Measurements from ENCODE around the gene PDZD2. TPM values are rescaled to one million over a fixed set of nuclear protein-coding genes. Genes with fewer than 3 reads are reported as not detected.

Gene PDZD2
- total RNA-seq, 4 donors from 2014 or later, result 13.7 to 26.7 (median 24.1) TPM

DNA sequence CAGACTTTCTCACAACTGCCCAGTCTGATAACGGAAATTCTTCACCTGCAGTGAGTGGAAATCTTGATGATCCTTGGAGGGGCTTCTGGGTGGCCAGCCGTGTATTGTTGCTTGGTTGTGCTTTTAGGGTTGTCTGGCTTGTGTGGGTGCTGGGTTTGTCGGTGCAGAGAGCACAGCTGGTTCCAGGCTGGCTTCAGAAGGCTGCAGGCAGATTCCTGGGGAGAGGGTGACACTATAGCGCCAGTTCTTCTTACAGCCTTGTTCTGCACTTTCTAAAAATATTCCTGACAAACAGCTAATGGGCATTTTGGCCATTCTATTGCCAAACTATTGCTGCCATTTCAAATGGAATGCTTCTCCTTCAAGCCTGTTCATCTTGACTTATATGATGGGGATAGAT, 99.3 kb downstream of the PDZD2 start:
- WGBS, 2 donors, result 67 to 85% methylated on average over 3 to 4 of the region's 4 CpGs
- intact Hi-C loops (cut with DNase I), result no loop called here
- peaks cover 0 to 10% (median 0%) of the 10 kb centered on the region in 3 donors for H3K4me1 ChIP-seq
- H3K9me3 ChIP-seq, result no peaks in the 10 kb centered on the region
- no peak overlapping the region for H3K27ac ChIP-seq
- H3K27me3 ChIP-seq, result no peaks in the 10 kb centered on the region
- DNase-seq, result no peak
- H3K36me3 ChIP-seq, result no peaks in the 10 kb centered on the region
- no peak for TF ChIP-seq POLR2A (IDR thresholded peaks at IDR 0.05)
- TF ChIP-seq, protein P1, sequence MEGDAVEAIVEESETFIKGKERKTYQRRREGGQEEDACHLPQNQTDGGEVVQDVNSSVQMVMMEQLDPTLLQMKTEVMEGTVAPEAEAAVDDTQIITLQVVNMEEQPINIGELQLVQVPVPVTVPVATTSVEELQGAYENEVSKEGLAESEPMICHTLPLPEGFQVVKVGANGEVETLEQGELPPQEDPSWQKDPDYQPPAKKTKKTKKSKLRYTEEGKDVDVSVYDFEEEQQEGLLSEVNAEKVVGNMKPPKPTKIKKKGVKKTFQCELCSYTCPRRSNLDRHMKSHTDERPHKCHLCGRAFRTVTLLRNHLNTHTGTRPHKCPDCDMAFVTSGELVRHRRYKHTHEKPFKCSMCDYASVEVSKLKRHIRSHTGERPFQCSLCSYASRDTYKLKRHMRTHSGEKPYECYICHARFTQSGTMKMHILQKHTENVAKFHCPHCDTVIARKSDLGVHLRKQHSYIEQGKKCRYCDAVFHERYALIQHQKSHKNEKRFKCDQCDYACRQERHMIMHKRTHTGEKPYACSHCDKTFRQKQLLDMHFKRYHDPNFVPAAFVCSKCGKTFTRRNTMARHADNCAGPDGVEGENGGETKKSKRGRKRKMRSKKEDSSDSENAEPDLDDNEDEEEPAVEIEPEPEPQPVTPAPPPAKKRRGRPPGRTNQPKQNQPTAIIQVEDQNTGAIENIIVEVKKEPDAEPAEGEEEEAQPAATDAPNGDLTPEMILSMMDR (IDR thresholded peaks at IDR 0.05), result no peak
- no peak overlapping the region for H3K4me3 ChIP-seq

DNA sequence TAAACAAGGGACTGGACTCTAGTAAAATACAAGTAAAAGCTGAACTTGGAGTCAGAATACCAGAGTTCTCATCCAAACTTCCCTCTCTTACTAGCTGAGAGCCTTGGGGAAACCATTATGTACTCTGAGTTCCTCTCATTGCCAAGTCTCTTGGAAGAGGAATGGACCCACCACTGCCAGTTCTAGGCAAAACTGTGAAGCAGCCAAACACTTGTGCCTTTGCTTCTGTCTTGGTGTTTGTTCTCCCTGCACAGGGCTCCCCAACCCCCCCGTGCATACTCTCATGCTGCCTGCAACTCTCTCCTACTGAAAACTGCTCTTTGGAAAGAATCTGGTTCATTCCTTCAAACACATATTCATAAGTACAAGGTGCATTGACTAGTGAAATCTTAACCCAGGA, 102.6 kb downstream of the PDZD2 start:
- DNase-seq, result no peak
- intact Hi-C loops (cut with DNase I), result no loop called here
- Histone ChIP-seq H3K4me3 (no peak overlapping the region), H3K36me3 (no peaks in the 10 kb centered on the region), H3K27me3 (no peaks in the 10 kb centered on the region), H3K4me1 (peaks cover 0 to 16% (median 0%) of the 10 kb centered on the region in 3 donors), H3K9me3 (no peaks in the 10 kb centered on the region), H3K27ac (no peak overlapping the region)
- WGBS, 2 donors, result 27 to 54% methylated on average over 1 of the region's 1 CpG
- TF ChIP-seq POLR2A (IDR thresholded peaks at IDR 0.05), result no peak
- TF ChIP-seq, protein P1 (IDR thresholded peaks at IDR 0.05), result no peak

DNA sequence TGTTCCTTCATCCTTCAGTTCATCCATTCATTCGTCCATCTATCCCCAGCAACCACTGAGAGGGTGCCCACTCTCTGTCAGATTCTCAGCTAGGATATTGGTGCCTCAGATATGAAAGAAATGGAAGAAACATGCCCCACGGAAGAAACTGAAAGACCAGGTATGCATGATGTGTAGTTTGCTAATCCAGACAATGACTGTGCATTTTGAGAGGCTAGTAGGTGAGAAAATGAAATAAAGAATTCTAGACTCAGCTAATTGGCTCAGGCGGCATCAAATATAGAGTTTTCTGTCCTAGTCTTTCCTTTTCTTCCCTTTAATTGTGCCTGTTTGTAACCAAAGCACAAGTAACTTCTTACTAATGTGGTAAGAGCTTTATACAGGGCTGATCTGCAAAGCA, 104.7 kb downstream of the PDZD2 start:
- Histone ChIP-seq H3K36me3 (no peaks in the 10 kb centered on the region), H3K27ac (peak overlapping the region in 1 of 4 donors; percentile 33), H3K4me1 (peaks cover 0 to 16% (median 0%) of the 10 kb centered on the region in 3 donors), H3K4me3 (no peak overlapping the region), H3K27me3 (no peaks in the 10 kb centered on the region), H3K9me3 (no peaks in the 10 kb centered on the region)
- 76 to 83% methylated on average over 3 of the region's 3 CpGs for WGBS, 2 donors
- no peak for DNase-seq
- intact Hi-C loops (cut with DNase I), result no loop called here
- TF ChIP-seq, protein P1 (IDR thresholded peaks at IDR 0.05), result no peak
- no peak for TF ChIP-seq POLR2A (IDR thresholded peaks at IDR 0.05)

DNA sequence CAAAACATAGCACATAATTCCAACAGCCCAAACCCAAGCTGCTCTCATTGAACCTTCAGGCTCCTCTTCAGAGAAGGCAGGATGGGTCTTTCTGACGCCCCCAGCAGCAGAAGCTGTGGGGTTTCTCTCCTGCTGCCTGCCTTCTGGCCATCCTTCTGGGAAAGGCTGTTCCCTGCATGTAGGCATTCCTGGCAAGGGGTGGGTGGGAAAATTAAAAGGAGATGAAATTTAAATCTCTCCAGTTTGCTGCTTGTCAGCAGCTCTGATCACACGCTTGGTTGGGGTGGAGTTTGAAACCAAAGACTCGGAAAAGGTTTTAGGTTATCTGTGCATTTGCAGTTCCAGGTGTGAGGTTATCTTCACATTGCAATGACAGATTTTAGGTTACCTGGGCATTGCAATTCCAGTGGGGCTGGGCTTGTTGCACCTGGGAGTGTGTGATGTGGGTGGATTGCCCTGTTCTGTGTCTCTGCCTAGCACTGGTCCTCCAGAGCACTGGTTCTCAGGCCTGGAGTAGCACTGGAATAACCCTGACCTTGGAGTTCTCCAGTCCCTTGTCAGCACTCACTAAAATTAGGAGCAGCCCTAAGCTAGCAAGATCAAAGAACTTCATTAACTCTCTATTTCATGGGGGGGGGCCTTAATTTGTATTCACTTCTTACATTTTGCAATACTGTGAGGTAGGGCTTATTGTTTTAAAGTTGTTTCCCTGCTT, 109.7 kb downstream of the PDZD2 start:
- WGBS, 2 donors, result 65 to 88% methylated on average over 3 of the region's 3 CpGs
- DNase-seq, result no peak
- no peak overlapping the region for H3K27ac ChIP-seq
- no peaks in the 10 kb centered on the region for H3K9me3 ChIP-seq
- H3K27me3 ChIP-seq, result no peaks in the 10 kb centered on the region
- TF ChIP-seq POLR2A (IDR thresholded peaks at IDR 0.05), result no peak
- TF ChIP-seq, protein P1 (IDR thresholded peaks at IDR 0.05), result no peak
- no peak overlapping the region for H3K4me3 ChIP-seq
- H3K36me3 ChIP-seq, result no peaks in the 10 kb centered on the region
- intact Hi-C loops (cut with DNase I), result no loop called here
- peaks cover 0 to 2% (median 0%) of the 10 kb centered on the region in 3 donors for H3K4me1 ChIP-seq

DNA sequence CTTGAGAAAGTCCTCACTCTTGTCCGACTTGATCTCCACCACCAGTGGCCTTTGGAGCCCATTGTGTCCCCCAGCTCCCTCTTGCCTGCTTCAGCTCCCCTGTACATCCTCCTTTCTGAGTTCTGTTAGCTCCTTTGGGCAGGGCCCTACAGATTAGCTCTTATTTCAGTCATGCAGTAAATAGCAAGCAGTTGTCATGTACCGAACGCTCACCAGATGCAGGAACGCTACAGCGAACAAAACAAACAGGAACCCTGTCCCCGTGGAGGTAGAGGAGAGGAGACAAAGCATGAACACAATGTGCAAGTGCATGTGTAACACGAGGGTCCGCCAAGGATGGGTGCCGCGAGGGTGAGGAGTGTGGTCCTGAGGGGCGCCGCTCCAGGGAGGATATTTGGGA, 111.3 kb downstream of the PDZD2 start:
- no peak for DNase-seq
- no peaks in the 10 kb centered on the region for H3K9me3 ChIP-seq
- H3K27me3 ChIP-seq, result no peaks in the 10 kb centered on the region
- no peak overlapping the region for H3K4me3 ChIP-seq
- no peak overlapping the region for H3K27ac ChIP-seq
- TF ChIP-seq POLR2A (IDR thresholded peaks at IDR 0.05), result no peak
- TF ChIP-seq, protein P1 (IDR thresholded peaks at IDR 0.05), result no peak
- intact Hi-C loops (cut with DNase I), result no loop called here
- H3K36me3 ChIP-seq, result no peaks in the 10 kb centered on the region
- WGBS, 2 donors, result 84 to 85% methylated on average over 8 to 9 of the region's 12 CpGs
- H3K4me1 ChIP-seq, result no peaks in the 10 kb centered on the region
